Measurements from ENCODE around the gene FBXL22.
"Not testable (repeated sequence)": the region's sequence is repeated elsewhere in the genome, so short reads cannot be mapped to it uniquely, and the experiment has no call there.

FBXL22 gene

DNA sequence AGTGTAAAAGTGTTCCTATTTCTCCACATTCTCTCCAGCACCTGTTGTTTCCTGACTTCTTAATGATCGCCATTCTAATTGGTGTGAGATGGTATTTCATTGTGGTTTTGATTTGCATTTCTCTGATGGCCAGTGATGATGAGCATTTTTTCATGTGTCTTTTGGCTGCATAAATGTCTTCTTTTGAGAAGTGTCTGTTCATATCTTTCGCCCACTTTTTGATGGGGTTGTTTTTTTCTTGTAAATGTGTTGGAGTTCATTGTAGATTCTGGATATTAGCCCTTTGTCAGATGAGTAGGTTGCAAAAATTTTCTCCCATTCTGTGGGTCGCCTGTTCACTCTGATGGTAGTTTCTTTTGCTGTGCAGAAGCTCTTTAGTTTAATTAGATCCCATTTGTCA lies 20.4 kb downstream of the FBXL22 start:
- not testable (repeated sequence) for DNase-seq

- not testable (repeated sequence) for DNase-seq
These were observed 23.6 kb downstream of the FBXL22 start for GRCh38 chr15:63620760-63621159.

- DNase-seq, result no peak
These were observed 26.2 kb downstream of the FBXL22 start for GRCh38 chr15:63623232-63623969.

GRCh38 chr15:63626955-63627354 lies 29.8 kb downstream of the FBXL22 start:
- no peak for DNase-seq

DNA sequence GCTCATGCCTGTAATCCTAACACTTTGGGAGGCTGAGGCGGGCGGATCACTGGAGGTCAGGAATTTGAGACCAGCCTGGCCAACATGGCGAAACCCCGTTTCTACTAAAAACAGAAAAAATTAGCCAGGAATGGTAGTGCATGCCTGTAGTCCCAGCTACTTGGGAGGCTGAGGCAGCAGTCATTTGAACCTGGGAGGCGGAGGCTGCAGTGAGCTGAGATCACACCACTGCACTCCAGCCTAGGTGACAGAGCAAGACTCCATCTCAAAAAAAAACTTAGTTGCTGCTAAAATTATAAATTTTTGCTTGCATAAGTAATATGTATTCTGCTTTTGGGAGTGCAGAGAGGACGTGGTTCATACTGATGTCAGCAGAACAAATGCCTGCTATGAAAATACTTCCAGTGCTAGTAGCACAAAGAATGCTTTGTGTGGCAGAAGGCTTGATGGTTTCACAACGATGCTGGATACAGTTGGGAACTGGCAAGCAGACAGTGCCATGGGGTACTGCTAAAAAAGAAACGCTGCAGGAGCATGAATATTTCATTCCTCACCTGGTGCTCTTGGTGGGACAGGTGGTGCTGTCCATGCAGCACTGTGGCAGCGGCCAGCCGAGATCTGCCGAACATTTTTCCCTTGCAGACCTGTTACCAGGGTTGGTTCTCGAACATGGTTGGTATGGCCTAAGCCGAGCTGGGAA lies 31.1 kb downstream of the FBXL22 start:
- no peak for DNase-seq

DNA sequence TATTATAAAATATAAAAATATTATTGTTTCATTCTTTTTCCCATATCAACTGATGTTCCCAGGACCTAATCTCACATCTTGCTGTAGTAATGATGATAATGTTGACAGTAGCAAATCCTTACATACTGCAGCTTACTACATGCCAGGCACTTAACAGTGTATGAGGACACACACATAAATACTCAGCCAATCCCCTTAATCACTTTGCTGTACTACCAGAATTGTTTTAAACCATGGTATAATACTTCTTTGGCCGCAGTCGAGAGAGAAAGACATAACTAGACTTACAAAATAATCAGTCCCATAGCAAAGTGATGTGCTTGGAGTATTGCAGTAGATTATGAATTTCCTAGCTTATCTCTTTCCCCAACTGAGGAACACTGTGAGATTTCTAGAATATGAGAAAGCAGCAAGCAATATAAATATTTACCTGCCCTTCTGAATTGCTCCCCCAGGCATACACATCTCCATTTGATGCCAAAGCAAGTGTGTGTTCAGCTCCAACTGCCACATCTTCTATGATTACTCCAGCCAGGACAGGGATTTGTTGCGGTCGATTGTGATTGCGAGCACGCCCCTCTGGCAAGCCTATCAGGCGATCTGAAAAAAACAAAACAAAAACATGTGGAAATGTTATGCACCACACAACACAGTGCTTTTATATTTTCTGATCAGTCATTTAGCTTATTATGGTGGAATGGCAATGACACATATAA lies 33.0 kb downstream of the FBXL22 start:
- DNase-seq, result no peak

GRCh38 chr15:63633312-63633711 lies 36.1 kb downstream of the FBXL22 start:
- DNase-seq, result no peak

- no peak for DNase-seq
These were observed 37.0 kb downstream of the FBXL22 start for GRCh38 chr15:63634154-63634553.

DNA sequence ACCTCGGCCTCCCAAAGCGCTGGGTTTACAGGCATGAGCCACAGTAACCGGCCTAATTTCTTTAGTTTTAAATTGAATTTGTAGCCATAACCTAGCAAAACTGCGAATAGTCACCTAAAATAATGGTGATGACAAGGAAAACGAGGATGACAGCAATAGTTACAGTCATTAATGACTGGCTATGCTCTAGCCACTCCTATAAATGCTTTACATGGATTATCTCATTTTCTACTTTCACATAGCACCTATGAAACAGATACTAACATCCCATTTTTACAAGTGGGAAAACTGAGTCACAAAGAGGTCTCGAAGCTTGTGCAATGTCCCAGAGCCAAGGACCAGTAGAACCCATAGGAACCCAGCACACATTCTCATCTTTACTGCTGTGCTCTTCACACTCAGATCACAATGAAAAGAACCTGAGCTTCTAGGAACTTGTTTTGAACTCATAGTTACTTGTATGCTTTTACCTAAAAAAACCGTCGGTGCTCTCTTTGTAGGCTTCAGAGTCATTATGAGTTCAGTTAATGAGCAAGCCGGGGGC lies 39.4 kb downstream of the FBXL22 start:
- DNase-seq, result no peak

- no peak for DNase-seq
These were observed 41.7 kb downstream of the FBXL22 start for GRCh38 chr15:63638839-63639238.

DNA sequence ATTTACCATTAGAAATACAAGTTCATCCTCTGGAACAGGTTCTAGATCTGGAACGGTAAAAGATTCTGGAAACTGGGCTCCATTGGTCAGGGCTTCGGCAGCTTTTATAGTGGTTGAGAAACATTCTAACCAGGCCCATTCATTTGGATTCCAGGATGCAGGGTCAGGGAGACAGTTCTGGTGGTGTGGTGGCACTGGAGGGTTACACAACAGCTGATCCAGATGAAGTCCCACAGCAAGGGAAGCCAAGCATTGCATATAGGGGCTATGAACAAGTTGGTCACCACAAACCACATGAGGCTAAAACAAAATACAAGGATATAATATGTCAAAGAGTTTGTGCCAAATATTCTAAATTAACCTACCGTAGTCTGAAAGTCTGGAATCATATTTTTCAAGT lies 43.0 kb downstream of the FBXL22 start:
- no peak for DNase-seq

Data from CD4-positive, alpha-beta T cell treated with Interleukin-15 for 1 hour (primary cell).